HepG2 (cell line): Measurements from ENCODE around the gene MIX23. TPM values are rescaled to one million over a fixed set of nuclear protein-coding genes. Genes with fewer than 3 reads are reported as not detected.

ENCODE experiments used
- ATAC-seq: fragments of 200-7000 bp; cut with Tn5 transposase; 3 replicates; pipeline ENCODE4 v1.9.1; 2020; ENCODE audit warnings: mild to moderate bottlenecking, moderate library complexity
- BruUV-seq: library from RNA; stranded (reverse); fragments of 400-500 nt; replicated peaks from 2 replicates; lab custom pipeline; 2021; lab: Mats Ljungman, UMichigan
- CTCF ChIA-PET: fragments of 300-600 bp; formaldehyde crosslinking; extraction: SDS; loops from one replicate; lab custom pipeline; 2021; ENCODE audit warnings: low total read pairs, inconsistent platforms, low intra/inter-chr PET ratio; lab: Yijun Ruan, JAX
- POLR2A ChIA-PET: fragments of 350-600 bp; sonication (Branson Sonifier 250); formaldehyde crosslinking; loops from one replicate; lab custom pipeline; 2020; ENCODE audit warnings: antibody characterized with exemption, inconsistent platforms; lab: Yijun Ruan, JAX
- DNase-seq: peaks from one replicate; pipeline ENCODE4 v3.0.0-alpha.2; 2015; ENCODE audit warnings: low spot score
- FAIRE-seq: peaks from 3 replicates; lab custom pipeline; 2011; peaks lifted over from hg19 to GRCh38; lab: Jason Lieb, UNC
- H2AFZ ChIP-seq: one replicate; pipeline ENCODE4 v1.6.1; 2011; ENCODE audit warnings: low read length, inconsistent platforms
- H3K27ac ChIP-seq: fragments of 300-600 bp; 3 replicates; pipeline ENCODE4 v1.8.0; 2011; ENCODE audit warnings: mixed run types, mild to moderate bottlenecking, mixed read lengths, low read length, inconsistent platforms; ENCODE audit not compliant: insufficient read depth; ENCODE audit errors: extremely low read length
- H3K27me3 ChIP-seq, 2 experiments: fragments of 200-600 bp in 1 of 2; 2 replicates in 1 of 2; 3 replicates in 1 of 2; pipeline versions ENCODE4 v1.6.0 to v1.8.0; 2011; ENCODE audit warnings: low read length in 2 of 2, mild to moderate bottlenecking in 2 of 2, moderate library complexity in 2 of 2, inconsistent platforms in 1 of 2; ENCODE audit not compliant: insufficient read depth in 2 of 2, control insufficient read depth in 1 of 2
- H3K36me3 ChIP-seq, 2 experiments: fragments of 200-600 bp in 1 of 2; replicated peaks in 1 of 2; 2 replicates in 1 of 2; 3 replicates in 1 of 2; pipeline versions ENCODE4 v1.5.1 to v1.8.0; 2011; ENCODE audit warnings: low read length in 2 of 2, inconsistent platforms in 1 of 2; ENCODE audit not compliant: insufficient read depth in 2 of 2, control insufficient read depth in 1 of 2
- H3K4me1 ChIP-seq: 2 replicates; pipeline ENCODE4 v1.5.1; 2012; ENCODE audit warnings: low read length, inconsistent platforms; ENCODE audit not compliant: insufficient read depth
- H3K4me2 ChIP-seq: 2 replicates; pipeline ENCODE4 v1.6.0; 2011; ENCODE audit warnings: low read depth, low read length, inconsistent platforms
- H3K4me3 ChIP-seq, 3 experiments: fragments of 200-600 bp in 1 of 3; sonication (generic), shearing (Covaris generic) in 1 of 3; replicated peaks in 1 of 3; 2 replicates each; pipeline ENCODE4 v1.5.1; 2011 to 2016; ENCODE audit warnings: low read length in 3 of 3, inconsistent platforms in 2 of 3, low read depth in 2 of 3, mild to moderate bottlenecking in 2 of 3, control low read depth in 1 of 3, mixed read lengths in 1 of 3; ENCODE audit not compliant: insufficient read depth in 1 of 3
- H3K79me2 ChIP-seq: one replicate; pipeline ENCODE4 v1.6.1; 2011; ENCODE audit warnings: low read length, inconsistent platforms; ENCODE audit not compliant: insufficient read depth
- H3K9ac ChIP-seq: 2 replicates; pipeline ENCODE4 v1.6.0; 2011; ENCODE audit warnings: mild to moderate bottlenecking, low read depth, low read length, inconsistent platforms; ENCODE audit not compliant: insufficient read depth
- H3K9me3 ChIP-seq: 2 replicates; pipeline ENCODE4 v1.5.1; 2012; ENCODE audit warnings: mild to moderate bottlenecking, low read length
- H4K20me1 ChIP-seq: 2 replicates; pipeline ENCODE4 v1.6.0; 2011; ENCODE audit warnings: inconsistent platforms, mild to moderate bottlenecking, low read length, moderate library complexity; ENCODE audit not compliant: insufficient read depth
- E2F1 ChIP-seq: sonication (generic); formaldehyde crosslinking; IDR thresholded peaks from 2 replicates; pipeline ENCODE4 v1.5.0; 2020; ENCODE audit warnings: missing genetic modification reagents
- KDM5B ChIP-seq: sonication (generic); formaldehyde crosslinking; IDR thresholded peaks from 2 replicates; pipeline ENCODE4 v1.4.0; 2020; ENCODE audit warnings: missing genetic modification reagents, mild to moderate bottlenecking, borderline replicate concordance
- KMT2A ChIP-seq: sonication (generic); formaldehyde crosslinking; IDR thresholded peaks from 2 replicates; pipeline ENCODE4 v1.4.0; 2020; ENCODE audit warnings: missing genetic modification reagents
- NFAT5 ChIP-seq: sonication (generic); formaldehyde crosslinking; IDR thresholded peaks from 2 replicates; pipeline ENCODE4 v1.4.0; 2020; ENCODE audit warnings: missing genetic modification reagents
- PHF5A ChIP-seq: IDR thresholded peaks from one replicate; pipeline ENCODE4 v1.6.1; 2018; ENCODE audit warnings: low read depth, missing genetic modification reagents; ENCODE audit not compliant: unreplicated experiment
- ZFP1 ChIP-seq: IDR thresholded peaks from 2 replicates; pipeline ENCODE4 v1.6.1; 2016
- ZNF281 ChIP-seq: sonication (generic); formaldehyde crosslinking; IDR thresholded peaks from 2 replicates; pipeline ENCODE4 v1.4.0; 2020; ENCODE audit warnings: missing genetic modification reagents, borderline replicate concordance
- ZNF484 ChIP-seq: sonication (generic); formaldehyde crosslinking; IDR thresholded peaks from 2 replicates; pipeline ENCODE4 v1.5.1; 2020; ENCODE audit warnings: mild to moderate bottlenecking, low read depth, missing genetic modification reagents, borderline replicate concordance
- ZNF567 ChIP-seq: sonication (generic); formaldehyde crosslinking; IDR thresholded peaks from 2 replicates; pipeline ENCODE4 v1.8.1; 2023; ENCODE audit warnings: mild to moderate bottlenecking, missing genetic modification reagents, borderline replicate concordance
- WGBS: methylation state at CpG from one replicate; pipeline ENCODE4 v1.1.6; 2017; ENCODE audit warnings: low lambda C conversion rate; 5-methylcytosine and 5-hydroxymethylcytosine counted together
- in situ Hi-C: cut with HindIII; loops from 2 replicates; pipeline ENCODE4 v1.10.0; 2017; ENCODE audit warnings: low pct_unique_long_range_greater_than_20kb; ENCODE audit not compliant: extremely low pct_ligation_motif_present
- intact Hi-C: fragments of 100-400 bp; cut with micrococcal nuclease; formaldehyde crosslinking; loops from one replicate; pipeline ENCODE4 v1.10.0; 2022; ENCODE audit not compliant: unreplicated experiment
- polyA plus RNA-seq, 8 experiments: library from polyadenylated mRNA; depleted of rRNA in 3 of 8; stranded (reverse) in 7 of 8; unstranded in 1 of 8; fragments of >200 nt; fragmentation: Illumina TruSeq in 4 of 8; extraction: Trizol in 4 of 8; gene quantifications; 2 replicates each; pipeline versions ENCODE4 v1.2.1 to v1.2.3, GENCODE V29; 2011 to 2016; ENCODE audit warnings: low read depth in 4 of 8, missing spikeins in 1 of 8, mixed read lengths in 1 of 8; ENCODE audit not compliant: insufficient read depth in 1 of 8
- total RNA-seq, 5 experiments: library from RNA; depleted of rRNA; stranded (reverse); fragments of >200 nt; fragmentation: Illumina TruSeq; extraction: Trizol; gene quantifications; 2 replicates each; pipeline ENCODE4 v1.2.3, GENCODE V29; 2016; ENCODE audit warnings: low read depth in 1 of 5
- TF ChIP-seq, protein P1 (sequence below): sonication (generic); formaldehyde crosslinking; IDR thresholded peaks from 2 replicates; pipeline ENCODE4 v1.4.0; 2020; ENCODE audit warnings: missing genetic modification reagents

MIX23 gene
- total and polyA plus RNA-seq, 2 of the 13 experiments (the other 11 are each of a cell fraction or from before 2014, with no cell fraction given) = 20.0 to 152 TPM

DNA sequence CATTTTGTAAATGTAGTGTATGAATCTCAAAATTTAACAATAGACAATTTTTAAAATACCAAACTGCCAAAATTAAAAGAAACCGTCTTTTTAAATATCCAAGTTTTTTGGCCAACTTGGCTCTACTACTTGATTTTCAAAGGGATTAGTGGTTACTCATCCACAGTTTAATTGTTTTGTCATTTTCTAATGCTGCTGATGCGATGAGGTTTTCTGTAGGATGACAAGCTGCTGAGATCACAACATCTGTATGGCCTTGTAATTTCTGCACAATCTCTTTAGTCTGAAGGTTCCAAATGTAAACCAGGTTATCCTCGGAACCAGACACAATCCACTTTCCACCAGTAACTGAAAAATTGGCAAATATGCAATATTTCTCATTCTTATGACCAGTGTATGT lies 31.4 kb upstream of the MIX23 start:
- 0 out of 6 replicates have a peak overlapping the region, but pooled peaks of 1 of the 3 experiments have one; percentile 81 for H3K4me3 ChIP-seq
- H3K27ac ChIP-seq = no peak overlapping the region
- in situ Hi-C loops (no loop called here), intact Hi-C loops (loop anchor here (2.0 kb wide), 1 partner anchor 22 kb away; no protein-coding TSS in a partner anchor)
- no peaks in the 10 kb centered on the region for H3K9me3 ChIP-seq
- no peak overlapping the region for H3K9ac ChIP-seq
- POLR2A ChIA-PET = interaction anchor here (2.3 kb wide), 1 partner anchor 31 kb away, joined by 48 read pairs; the partner anchor contains the start of genes FAM162A and MIX23
- FAIRE-seq (no peak), ATAC-seq (no peak), DNase-seq (no peak)
- CTCF ChIA-PET = no interaction called here
- BruUV-seq = no TSS peak
- H3K27me3 ChIP-seq = no peaks in the 10 kb centered on the region; a peak in 1 of 5 replicates
- peaks cover 33% of the 10 kb centered on the region for H3K4me1 ChIP-seq
- TF ChIP-seq, protein P1, sequence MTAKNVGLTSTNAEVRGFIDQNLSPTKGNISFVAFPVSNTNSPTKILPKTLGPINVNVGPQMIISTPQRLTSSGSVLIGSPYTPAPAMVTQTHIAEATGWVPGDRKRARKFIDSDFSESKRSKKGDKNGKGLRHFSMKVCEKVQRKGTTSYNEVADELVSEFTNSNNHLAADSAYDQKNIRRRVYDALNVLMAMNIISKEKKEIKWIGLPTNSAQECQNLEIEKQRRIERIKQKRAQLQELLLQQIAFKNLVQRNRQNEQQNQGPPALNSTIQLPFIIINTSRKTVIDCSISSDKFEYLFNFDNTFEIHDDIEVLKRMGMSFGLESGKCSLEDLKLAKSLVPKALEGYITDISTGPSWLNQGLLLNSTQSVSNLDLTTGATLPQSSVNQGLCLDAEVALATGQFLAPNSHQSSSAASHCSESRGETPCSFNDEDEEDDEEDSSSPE (CRISPR knock-in tag) = no peak
- TF ChIP-seq ZNF567 (CRISPR knock-in tag) = no peak
- TF ChIP-seq KMT2A (CRISPR knock-in tag) = no peak
- no peak for TF ChIP-seq ZFP1 (CRISPR knock-in tag)
- no peak for TF ChIP-seq ZNF484 (CRISPR knock-in tag)
- no peak for TF ChIP-seq KDM5B (CRISPR knock-in tag)
- no peak for TF ChIP-seq E2F1 (CRISPR knock-in tag)
- TF ChIP-seq ZNF281 (CRISPR knock-in tag) = no peak
- no peak for TF ChIP-seq PHF5A (CRISPR knock-in tag)
- no peak for TF ChIP-seq NFAT5 (CRISPR knock-in tag)
- H4K20me1 ChIP-seq = no peaks in the 10 kb centered on the region
- peaks cover 6 to 19% of the 10 kb centered on the region in 2 experiments; a peak in 4 of 5 replicates for H3K36me3 ChIP-seq
- peaks cover 35% of the 10 kb centered on the region for H3K79me2 ChIP-seq
- 94% methylated on average over 3 of the region's 3 CpGs for WGBS
- no peak overlapping the region for H2AFZ ChIP-seq
- H3K4me2 ChIP-seq = peak overlapping the region; percentile 99
